Gastroesophageal sphincter (tissue), 4 donors: ENCODE results near the gene CASK. TPM values are rescaled to one million over a fixed set of nuclear protein-coding genes. Genes with fewer than 3 reads are reported as not detected.

Source experiments
- ATAC-seq: fragments of 150-250 bp; one replicate; pipeline ENCODE4 v1.9.1; 2016; ENCODE audit warnings: mild to moderate bottlenecking, moderate library complexity
- H3K27ac ChIP-seq, 4 donors: fragments of 200-600 bp; sonication (generic) in 3 of 4; 1 replicate in 3 of 4; 2 replicates in 1 of 4; pipeline ENCODE4 v1.5.1; 2016 to 2019
- H3K27me3 ChIP-seq: fragments of 200-600 bp; sonication (generic); one replicate; pipeline ENCODE4 v1.5.1; 2019
- H3K36me3 ChIP-seq, 2 donors: fragments of 200-600 bp; sonication (generic); one replicate each; pipeline ENCODE4 v1.5.1; 2019; ENCODE audit warnings: control low read depth in 1 of 2
- H3K4me1 ChIP-seq, 3 donors: fragments of 200-600 bp; sonication (generic); 1 replicate in 2 of 3; 2 replicates in 1 of 3; pipeline ENCODE4 v1.5.1; 2016 to 2019; ENCODE audit warnings: control low read depth in 2 of 3
- H3K4me3 ChIP-seq, 2 donors: fragments of 200-600 bp; sonication (generic); one replicate each; pipeline ENCODE4 v1.5.1; 2019; ENCODE audit warnings: mild to moderate bottlenecking in 1 of 2, moderate library complexity in 1 of 2
- H3K9me3 ChIP-seq, 3 donors: fragments of 200-600 bp; sonication (generic); one replicate each; pipeline ENCODE4 v1.5.1; 2017 to 2019; ENCODE audit warnings: control low read depth in 2 of 3
- EP300 ChIP-seq: sonication (generic); formaldehyde crosslinking; IDR thresholded peaks from one replicate; pipeline ENCODE4 v1.6.1; 2017; ENCODE audit warnings: antibody characterized with exemption, mild to moderate bottlenecking
- POLR2A ChIP-seq, 2 donors: fragments of 450-650 bp; IDR thresholded peaks; one replicate each; pipeline ENCODE4 v1.6.1; 2017; ENCODE audit warnings: antibody characterized with exemption in 2 of 2, mild to moderate bottlenecking in 2 of 2, moderate library complexity in 1 of 2
- POLR2AphosphoS5 ChIP-seq: sonication (generic); formaldehyde crosslinking; IDR thresholded peaks from one replicate; pipeline ENCODE4 v1.6.1; 2017; ENCODE audit warnings: antibody characterized with exemption
- WGBS, 2 donors: methylation state at CpG; one replicate each; pipeline ENCODE4 v1.1.5; 2018; ENCODE audit warnings: low coverage in 1 of 2; 5-methylcytosine and 5-hydroxymethylcytosine counted together
- total RNA-seq, 4 donors: library from RNA; depleted of rRNA; stranded (reverse); fragments of >200 nt; gene quantifications; one replicate each; pipeline ENCODE4 v1.1.0, GENCODE V29; 2016
- TF ChIP-seq, protein P1 (sequence below), 4 experiments: fragments of 200-600 bp in 2 of 4; fragments of 450-650 bp in 2 of 4; sonication (generic) in 1 of 4; IDR thresholded peaks; one replicate each; pipeline ENCODE4 v1.5.1; 2017 to 2019; ENCODE audit warnings: antibody characterized with exemption in 4 of 4, mild to moderate bottlenecking in 2 of 4, moderate library complexity in 2 of 4

CASK gene
- total RNA-seq, 4 donors from 2014 or later = 22.6 to 55.0 (median 30.5) TPM

GRCh38 chrX:41553688-41554087 is 369.7 kb downstream of the CASK start:
- WGBS, 2 donors = 71 to 77% methylated on average over 5 of the region's 6 CpGs
- Histone ChIP-seq H3K27ac (no peak overlapping the region), H3K4me3 (no peak overlapping the region), H3K4me1 (peaks cover 0 to 5% (median 0%) of the 10 kb centered on the region in 3 donors), H3K36me3 (no peaks in the 10 kb centered on the region), H3K27me3 (no peaks in the 10 kb centered on the region), H3K9me3 (no peaks in the 10 kb centered on the region)
- TF ChIP-seq POLR2A (IDR thresholded peaks at IDR 0.05) (no peak), EP300 (no peak), POLR2AphosphoS5 (no peak)
- TF ChIP-seq, protein P1, sequence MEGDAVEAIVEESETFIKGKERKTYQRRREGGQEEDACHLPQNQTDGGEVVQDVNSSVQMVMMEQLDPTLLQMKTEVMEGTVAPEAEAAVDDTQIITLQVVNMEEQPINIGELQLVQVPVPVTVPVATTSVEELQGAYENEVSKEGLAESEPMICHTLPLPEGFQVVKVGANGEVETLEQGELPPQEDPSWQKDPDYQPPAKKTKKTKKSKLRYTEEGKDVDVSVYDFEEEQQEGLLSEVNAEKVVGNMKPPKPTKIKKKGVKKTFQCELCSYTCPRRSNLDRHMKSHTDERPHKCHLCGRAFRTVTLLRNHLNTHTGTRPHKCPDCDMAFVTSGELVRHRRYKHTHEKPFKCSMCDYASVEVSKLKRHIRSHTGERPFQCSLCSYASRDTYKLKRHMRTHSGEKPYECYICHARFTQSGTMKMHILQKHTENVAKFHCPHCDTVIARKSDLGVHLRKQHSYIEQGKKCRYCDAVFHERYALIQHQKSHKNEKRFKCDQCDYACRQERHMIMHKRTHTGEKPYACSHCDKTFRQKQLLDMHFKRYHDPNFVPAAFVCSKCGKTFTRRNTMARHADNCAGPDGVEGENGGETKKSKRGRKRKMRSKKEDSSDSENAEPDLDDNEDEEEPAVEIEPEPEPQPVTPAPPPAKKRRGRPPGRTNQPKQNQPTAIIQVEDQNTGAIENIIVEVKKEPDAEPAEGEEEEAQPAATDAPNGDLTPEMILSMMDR (IDR thresholded peaks at IDR 0.05) = no peak
- no peak for ATAC-seq

GRCh38 chrX:41548411-41548810 is 374.9 kb downstream of the CASK start:
- WGBS, 2 donors = 63 to 64% methylated on average over 2 to 3 of the region's 4 CpGs

GRCh38 chrX:41543668-41544067 is 379.7 kb downstream of the CASK start:
- H3K27me3 ChIP-seq = no peaks in the 10 kb centered on the region
- H3K4me1 ChIP-seq = no peaks in the 10 kb centered on the region
- ATAC-seq = no peak
- H3K36me3 ChIP-seq = no peaks in the 10 kb centered on the region
- WGBS, 2 donors = 75 to 100% methylated on average over 1 to 4 of the region's 4 CpGs
- H3K9me3 ChIP-seq = no peaks in the 10 kb centered on the region
- H3K4me3 ChIP-seq = no peak overlapping the region
- H3K27ac ChIP-seq = no peak overlapping the region
- TF ChIP-seq POLR2AphosphoS5 (no peak), POLR2A (IDR thresholded peaks at IDR 0.05) (no peak), EP300 (no peak)
- TF ChIP-seq, protein P1 (IDR thresholded peaks at IDR 0.05) = no peak

More at GRCh38 chrX:41548411-41548810, 374.9 kb downstream of the CASK start:
- Histone ChIP-seq H3K36me3 (no peaks in the 10 kb centered on the region), H3K4me3 (no peak overlapping the region), H3K9me3 (no peaks in the 10 kb centered on the region), H3K27ac (no peak overlapping the region), H3K27me3 (no peaks in the 10 kb centered on the region), H3K4me1 (no peaks in the 10 kb centered on the region)
- TF ChIP-seq, protein P1 (IDR thresholded peaks at IDR 0.05) = no peak
- no peak for TF ChIP-seq POLR2A (IDR thresholded peaks at IDR 0.05)
- TF ChIP-seq POLR2AphosphoS5 = no peak
- ATAC-seq = no peak

GRCh38 chrX:41543025-41543424 is 380.3 kb downstream of the CASK start:
- TF ChIP-seq POLR2AphosphoS5 = no peak
- TF ChIP-seq POLR2A (IDR thresholded peaks at IDR 0.05) = no peak
- no peak for TF ChIP-seq EP300
- TF ChIP-seq, protein P1 (IDR thresholded peaks at IDR 0.05) = no peak
- ATAC-seq = no peak
- Histone ChIP-seq H3K36me3 (no peaks in the 10 kb centered on the region), H3K27ac (no peak overlapping the region), H3K9me3 (no peaks in the 10 kb centered on the region), H3K4me3 (no peak overlapping the region), H3K4me1 (no peaks in the 10 kb centered on the region), H3K27me3 (no peaks in the 10 kb centered on the region)
- 75 to 83% methylated on average over 1 of the region's 1 CpG for WGBS, 2 donors

- H3K27ac ChIP-seq = no peak overlapping the region
- no peaks in the 10 kb centered on the region for H3K4me1 ChIP-seq
- H3K27me3 ChIP-seq = no peaks in the 10 kb centered on the region
- H3K36me3 ChIP-seq = no peaks in the 10 kb centered on the region
- no peaks in the 10 kb centered on the region for H3K9me3 ChIP-seq
- 43% methylated on average over 1 of the region's 1 CpG for WGBS, 2 donors
- TF ChIP-seq POLR2AphosphoS5 (no peak), POLR2A (IDR thresholded peaks at IDR 0.05) (no peak), EP300 (no peak)
- TF ChIP-seq, protein P1 (IDR thresholded peaks at IDR 0.05) = no peak
- H3K4me3 ChIP-seq = no peak overlapping the region
- ATAC-seq = no peak
These were observed 380.8 kb downstream of the CASK start for GRCh38 chrX:41542536-41542935.
